Stimulated activated CD4-positive, alpha-beta T cell treated with anti-CD3 and anti-CD28 coated beads, Interleukin-15, amount 100 ng/mL, for 24 hours (primary cell): ENCODE results near the gene AHCYL2.
"Not testable (repeated sequence)": the region's sequence is repeated elsewhere in the genome, so short reads cannot be mapped to it uniquely, and the experiment has no call there.

Experiments
- DNase-seq: peaks from one replicate; pipeline ENCODE4 v3.0.0-alpha.2; 2020

AHCYL2 gene

DNA sequence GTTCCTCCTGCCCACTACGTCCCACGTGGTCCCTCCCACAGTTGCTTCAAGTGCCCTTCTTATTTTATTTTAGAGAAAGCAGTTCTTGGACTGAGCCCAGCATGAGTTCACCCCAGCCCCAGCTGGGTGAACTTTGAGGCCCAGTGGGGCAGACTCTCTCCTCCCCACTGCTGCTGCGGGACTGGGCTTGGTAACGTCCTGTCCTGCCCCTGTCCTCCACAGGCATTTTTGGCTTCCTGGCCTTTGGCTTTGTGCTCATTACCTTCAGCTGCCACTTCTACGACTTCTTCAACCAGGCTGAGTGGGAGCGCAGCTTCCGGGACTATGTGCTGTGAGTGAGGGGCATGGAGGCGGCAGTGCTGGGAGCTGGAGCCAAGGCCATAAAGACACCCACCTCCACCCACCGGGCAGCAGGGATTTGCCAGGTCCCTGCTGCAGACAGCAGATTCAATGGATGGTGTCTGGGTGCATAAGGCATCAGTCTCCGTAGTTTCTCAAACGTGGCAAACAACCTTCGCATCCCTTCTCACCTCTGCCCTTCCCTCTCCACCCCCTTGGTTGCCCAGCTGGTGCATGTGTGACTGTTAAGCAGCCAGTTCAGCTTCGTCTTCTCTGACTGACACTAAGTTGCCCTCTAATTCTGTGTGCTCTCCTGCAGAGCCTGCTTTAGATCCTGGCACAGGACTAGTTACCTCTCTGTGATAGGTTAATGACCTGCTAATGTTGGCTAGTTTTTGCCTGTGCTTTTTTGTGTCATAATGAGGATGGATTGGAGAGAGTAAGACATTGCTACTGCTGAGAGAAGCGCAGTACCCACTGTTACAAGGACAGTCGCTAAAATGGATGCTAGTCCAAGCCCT lies 15.5 kb upstream of the AHCYL2 start:
- DNase-seq, result no peak

DNA sequence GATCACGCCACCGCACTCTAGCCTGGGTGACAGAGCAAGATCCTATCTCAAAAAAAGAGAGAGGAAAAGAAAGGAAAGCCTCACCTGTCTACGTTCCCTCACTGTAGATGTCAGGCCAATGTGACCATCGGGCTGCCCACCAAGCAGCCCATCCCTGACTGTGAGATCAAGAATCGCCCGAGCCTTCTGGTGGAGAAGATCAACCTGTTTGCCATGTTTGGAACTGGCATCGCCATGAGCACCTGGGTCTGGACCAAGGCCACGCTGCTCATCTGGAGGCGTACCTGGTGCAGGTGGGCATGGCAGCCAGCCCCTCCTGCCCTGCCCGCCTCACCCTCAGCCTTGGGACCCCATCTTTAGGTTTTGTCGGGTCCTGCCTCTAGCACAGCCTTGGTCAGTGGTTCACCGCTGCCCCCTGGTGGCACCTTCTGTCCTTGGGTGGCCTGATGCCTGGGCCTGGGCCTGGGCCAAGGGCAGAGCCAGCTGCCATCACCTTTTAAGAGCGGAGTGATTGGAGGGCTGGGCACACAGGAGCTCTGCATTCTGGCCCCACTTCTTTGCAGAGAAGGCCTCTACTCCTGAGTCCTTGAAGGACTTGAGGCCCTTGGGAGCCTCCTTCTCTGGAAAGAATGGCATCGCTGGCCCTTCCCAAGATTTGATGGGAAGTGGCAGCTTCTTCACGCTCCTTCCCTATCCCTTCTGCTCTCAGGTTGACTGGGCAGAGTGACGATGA lies 14.4 kb upstream of the AHCYL2 start:
- DNase-seq, result peak; percentile 83

DNA sequence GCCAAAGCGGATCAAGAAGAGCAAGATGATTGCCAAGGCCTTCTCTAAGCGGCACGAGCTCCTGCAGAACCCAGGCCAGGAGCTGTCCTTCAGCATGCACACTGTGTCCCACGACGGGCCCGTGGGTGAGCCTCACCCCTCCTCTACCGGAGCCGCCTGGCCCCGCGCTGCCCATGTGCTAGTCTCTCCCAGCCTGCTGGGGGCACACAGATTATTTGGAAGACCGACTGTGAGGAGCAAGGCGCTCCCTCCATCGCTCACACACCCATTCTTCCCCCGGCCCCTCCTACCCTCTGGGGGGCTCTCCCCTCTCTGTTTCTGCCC lies 13.9 kb upstream of the AHCYL2 start:
- DNase-seq, result no peak

DNA sequence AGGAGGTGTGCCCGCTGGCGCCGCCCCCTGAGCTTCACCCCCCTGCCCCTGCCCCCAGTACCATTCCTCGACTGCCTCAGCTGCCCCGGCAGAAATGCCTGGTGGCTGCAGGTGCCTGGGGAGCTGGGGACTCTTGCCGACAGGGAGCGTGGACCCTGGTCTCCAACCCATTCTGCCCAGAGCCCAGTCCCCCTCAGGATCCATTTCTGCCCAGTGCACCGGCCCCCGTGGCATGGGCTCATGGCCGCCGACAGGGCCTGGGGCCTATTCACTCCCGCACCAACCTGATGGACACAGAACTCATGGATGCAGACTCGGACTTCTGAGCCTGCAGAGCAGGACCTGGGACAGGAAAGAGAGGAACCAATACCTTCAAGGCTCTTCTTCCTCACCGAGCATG lies 12.7 kb upstream of the AHCYL2 start:
- DNase-seq, result no peak

DNA sequence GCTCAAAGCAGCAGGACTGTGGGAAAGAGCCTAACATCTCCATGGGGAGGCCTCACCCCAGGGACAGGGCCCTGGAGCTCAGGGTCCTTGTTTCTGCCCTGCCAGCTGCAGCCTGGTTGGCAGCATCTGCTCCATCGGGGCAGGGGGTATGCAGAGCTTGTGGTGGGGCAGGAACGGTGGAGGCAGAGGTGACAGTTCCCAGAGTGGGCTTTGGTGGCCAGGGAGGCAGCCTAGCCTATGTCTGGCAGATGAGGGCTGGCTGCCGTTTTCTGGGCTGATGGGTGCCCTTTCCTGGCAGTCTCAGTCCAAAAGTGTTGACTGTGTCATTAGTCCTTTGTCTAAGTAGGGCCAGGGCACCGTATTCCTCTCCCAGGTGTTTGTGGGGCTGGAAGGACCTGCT lies 12.2 kb upstream of the AHCYL2 start:
- DNase-seq, result no peak

DNA sequence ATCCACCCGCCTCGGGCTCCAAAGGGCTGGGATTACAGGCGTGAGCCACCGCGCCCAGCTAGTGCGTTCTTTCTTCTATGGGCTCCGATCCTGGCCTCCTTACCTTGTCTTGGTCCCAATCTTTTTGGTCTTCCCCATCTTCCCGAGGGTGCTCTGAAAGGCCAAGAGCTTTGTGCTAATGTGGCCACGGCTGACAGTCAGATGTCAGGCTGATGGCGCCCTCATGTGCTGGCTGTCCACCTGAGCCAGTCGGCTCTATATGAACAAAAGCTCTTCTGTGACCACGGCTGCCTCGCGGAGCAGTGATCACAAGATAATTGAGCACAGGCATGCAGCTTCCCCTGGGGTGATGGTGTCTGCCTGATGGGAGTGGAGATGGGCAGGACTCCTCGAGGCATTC lies 11.0 kb upstream of the AHCYL2 start:
- peak; percentile 20 for DNase-seq

- DNase-seq, result not testable (repeated sequence)
These were observed 9.1 kb upstream of the AHCYL2 start for GRCh38 chr7:129215691-129216090.

DNA sequence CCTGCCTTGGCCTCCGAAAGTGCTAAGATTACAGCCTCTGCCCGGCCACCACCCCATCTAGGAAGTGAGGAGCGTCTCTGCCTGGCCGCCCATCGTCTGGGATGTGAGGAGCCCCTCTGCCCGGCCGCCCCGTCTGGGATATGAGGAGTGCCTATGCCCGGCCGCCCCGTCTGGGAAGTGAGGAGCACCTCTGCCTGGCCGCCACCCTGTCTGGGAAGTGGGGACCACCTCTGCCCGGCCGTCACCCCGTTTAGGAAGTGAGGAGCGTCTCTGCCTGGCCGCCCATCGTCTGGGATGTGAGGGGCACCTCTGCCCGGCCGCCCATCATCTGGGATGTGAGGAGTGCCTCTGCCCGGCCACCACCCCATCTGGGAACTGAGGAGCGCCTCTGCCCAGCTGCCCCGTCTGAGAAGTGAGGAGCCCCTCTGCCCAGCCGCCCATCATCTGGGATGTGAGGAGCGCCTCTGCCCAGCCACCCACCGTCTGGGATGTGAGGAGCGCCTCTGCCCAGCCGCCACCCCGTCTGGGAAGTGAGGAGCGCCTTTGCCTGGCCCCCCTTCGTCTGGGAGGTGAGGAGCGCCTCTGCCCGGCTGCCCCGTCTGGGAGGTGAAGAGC lies 8.6 kb upstream of the AHCYL2 start:
- not testable (repeated sequence) for DNase-seq

DNA sequence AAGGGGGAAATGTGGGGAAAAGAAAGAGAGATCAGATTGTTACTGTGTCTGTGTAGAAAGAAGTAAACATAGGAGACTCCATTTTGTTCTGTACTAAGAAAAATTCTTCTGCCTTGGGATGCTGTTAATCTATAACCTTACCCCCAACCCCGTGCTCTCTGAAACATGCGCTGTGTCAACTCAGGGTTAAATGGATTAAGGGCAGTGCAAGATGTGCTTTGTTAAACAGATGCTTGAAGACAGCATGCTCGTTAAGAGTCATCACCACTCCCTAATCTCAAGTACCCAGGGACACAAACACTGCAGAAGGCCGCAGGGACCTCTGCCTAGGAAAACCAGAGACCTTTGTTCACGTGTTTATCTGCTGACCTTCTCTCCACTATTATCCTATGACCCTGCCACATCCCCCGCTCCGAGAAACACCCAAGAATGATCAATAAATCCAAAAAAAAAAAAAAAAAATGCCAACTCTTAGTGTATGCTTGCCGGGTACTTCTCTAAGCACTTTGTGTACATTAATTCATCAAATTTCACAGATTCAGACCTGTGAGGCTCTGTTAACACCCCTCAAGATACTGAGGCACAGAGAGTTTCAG lies 7.9 kb upstream of the AHCYL2 start:
- not testable (repeated sequence) for DNase-seq

GRCh38 chr7:129218514-129219062 lies 6.2 kb upstream of the AHCYL2 start:
- peak; percentile 85 for DNase-seq

DNA sequence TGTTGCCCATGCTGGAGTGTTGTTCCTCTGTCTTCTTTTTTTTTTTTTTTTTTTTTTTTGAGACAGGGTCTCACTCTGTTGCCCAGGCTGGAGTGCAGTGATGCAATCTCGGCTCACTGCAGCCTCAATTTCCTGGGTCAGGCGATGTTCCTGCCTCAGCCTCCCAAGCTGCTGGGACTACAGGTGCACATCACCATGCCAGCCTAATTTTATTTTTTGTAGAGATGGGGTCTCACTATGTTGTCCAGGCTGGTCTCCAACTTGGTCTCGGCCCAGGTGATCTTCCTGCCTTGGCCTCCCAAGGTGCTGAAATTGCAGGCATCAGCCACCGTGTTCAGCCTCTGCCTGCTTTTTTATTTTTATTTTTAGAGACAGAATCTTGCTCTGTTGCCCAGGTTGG lies 5.7 kb upstream of the AHCYL2 start:
- DNase-seq, result not testable (repeated sequence)

DNA sequence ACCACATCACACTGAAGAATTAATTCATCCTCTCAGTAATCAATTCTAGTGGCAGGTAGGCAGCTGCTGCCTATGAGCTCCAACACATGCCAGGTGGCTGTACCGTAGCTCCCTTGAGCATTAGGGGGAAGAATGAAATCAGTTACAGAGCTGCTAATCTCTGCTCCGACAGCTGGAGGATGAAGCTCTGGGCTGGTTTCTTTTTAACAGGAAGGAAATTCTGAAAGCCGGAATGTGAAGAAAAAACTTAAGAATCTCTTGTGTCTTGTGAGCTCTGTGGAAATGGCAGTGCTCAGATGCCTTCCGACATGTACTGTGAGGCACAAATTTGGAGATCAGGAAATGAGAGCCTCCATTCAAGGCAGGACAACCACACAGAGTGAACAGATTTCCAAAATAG lies 2.8 kb upstream of the AHCYL2 start:
- DNase-seq, result no peak

DNA sequence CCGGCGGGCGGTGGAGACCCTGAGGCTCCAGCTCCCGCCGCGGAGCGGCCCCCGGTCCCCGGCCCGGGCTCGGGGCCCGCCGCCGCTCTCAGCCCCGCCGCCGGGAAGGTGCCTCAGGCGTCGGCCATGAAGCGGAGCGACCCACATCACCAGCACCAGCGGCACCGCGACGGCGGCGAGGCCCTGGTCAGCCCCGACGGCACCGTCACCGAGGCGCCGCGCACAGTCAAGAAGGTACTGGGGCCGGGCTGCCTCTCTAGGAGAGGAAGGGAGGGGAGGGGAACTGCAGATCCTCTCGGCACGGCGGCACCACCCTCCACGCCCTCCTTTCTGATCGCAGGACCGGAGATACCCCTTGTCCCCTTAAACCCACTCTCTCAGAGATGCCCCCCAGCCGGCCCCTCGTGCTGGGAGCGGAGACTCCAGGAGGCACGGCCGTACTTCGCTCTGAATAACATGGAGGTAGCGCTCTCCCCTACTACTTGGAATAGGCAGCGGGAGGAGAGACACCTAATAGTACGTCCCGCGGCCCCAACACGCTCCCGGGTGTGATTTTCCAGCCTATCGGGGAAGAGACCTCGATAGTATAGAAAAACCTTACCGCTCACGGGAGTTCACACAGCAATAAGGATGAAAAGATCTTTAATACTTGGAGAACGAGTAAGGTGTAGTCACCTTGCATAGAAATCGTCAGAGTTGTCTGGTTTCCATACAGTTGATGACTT lies 538 bp downstream of the AHCYL2 start:
- DNase-seq, result peak; percentile 73

GRCh38 chr7:129225931-129226572 lies 1.2 kb downstream of the AHCYL2 start:
- peak; percentile 13 for DNase-seq

DNA sequence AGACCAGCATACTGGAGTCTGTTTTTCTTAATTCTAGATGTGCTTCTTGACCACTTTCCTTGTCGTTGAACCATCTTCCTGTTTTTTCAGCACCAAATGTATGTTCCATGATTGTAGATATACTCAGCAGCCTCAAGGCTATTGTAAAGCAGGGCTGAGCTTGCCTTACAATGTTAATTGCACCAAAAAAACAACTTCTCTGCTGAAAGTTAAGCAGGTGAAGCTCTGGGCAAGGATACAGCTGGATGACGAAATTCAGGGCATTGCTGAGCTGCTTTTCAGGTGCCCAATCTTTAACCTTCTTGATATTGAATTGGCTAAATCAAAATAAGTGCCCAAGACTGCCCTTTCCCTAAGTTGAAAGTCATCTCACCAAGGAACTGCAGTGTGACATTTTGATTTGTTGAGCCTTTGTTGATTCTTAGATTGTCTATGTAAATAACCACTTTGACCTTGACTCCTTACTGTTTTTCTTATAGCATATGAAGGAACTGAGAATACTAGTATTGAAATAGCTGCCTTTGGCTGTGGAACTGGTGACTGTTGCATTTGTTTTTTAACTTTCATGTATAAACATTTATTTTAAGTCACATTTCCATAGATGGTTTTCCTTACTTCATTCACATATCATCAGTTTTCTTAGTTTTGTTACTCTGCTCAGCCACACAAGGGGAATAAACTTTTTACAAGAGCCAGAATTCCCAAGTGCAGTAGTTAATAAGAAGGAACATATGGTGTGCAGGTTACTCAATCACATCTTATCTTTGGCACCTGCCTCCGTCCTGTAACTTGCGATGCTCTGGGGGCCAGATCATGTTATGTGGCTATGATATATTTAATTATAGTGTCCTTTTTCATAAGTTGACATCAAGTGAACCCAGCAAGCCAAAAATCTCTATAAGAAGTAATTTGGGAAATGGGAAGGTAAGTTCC lies 3.1 kb downstream of the AHCYL2 start:
- no peak for DNase-seq

- no peak for DNase-seq
These were observed 3.8 kb downstream of the AHCYL2 start for GRCh38 chr7:129228633-129229032.

DNA sequence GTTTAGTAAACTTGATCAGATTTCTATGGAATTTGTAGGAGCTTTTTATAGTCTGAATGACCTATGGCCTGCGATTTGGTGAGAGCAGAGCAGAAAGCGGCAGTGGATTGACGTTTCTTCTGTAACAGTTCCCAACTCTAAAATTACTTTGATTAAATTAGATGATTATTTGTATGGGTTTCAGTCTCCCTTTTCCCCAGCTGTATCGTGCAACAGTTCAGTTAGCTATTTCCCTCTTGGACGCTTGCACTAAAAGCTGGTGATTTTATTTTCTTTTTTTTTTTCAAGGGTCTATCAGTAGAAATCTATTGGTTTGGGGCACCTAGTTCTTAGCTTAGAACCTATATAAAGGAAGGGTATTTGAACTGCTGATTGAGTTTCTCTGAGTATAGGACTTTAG lies 6.8 kb downstream of the AHCYL2 start:
- no peak for DNase-seq

- DNase-seq, result no peak
These were observed 13.7 kb downstream of the AHCYL2 start for GRCh38 chr7:129238546-129238945.

DNA sequence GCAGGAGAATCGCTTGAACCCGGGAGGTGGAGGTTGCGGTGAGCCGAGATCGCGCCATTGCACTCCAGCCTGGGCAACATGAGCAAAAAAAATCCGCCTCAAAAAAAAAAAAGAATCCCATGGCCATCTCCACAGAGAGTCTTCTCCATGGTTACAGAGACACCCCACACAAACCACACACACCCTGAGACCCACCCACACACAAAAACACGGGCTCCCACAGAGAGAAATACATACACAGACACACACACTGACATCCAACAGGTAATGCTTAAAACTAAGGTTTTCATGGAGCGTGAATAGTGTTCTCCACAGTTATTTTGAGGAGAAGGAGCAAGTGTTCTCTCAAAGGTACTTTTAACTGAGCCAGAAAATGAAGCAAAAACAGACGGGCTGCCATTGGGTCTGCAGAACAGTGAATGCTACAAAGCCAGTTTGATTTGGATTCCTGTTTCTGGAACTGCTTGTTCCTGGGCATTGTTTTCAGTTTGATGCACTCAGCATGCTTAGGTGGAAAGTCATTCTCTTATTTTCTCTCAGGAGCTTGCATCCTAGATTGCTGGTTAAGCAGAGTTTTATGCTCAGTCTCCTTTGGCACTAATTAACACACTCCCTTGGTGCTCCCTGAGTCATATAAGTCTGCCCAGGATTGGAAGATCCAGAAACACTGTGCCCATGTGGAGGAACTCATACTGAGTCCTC lies 15.4 kb downstream of the AHCYL2 start:
- DNase-seq, result no peak

GRCh38 chr7:129244220-129244619 lies 19.4 kb downstream of the AHCYL2 start:
- no peak for DNase-seq
